T-cell (primary cell): ENCODE measurements around the gene DNAL4. TPM values are rescaled to one million over a fixed set of nuclear protein-coding genes. Genes with fewer than 3 reads are reported as not detected.
A peak's percentile ranks its signal among the peaks of the same experiment; 100 is the strongest.

Experiments
- ATAC-seq, 4 experiments: fragments of 200-7000 bp in 3 of 4; fragments of 150-1000 bp in 1 of 4; cut with Tn5 transposase; replicated peaks in 1 of 4; 1 replicate in 3 of 4; 2 replicates in 1 of 4; pipeline ENCODE4 v1.10.0; 2021; ENCODE audit warnings: moderate library complexity in 3 of 4, mild to moderate bottlenecking in 2 of 4, moderate number of reproducible peaks in 1 of 4
- CTCF ChIA-PET, 2 donors: fragments of 300-600 bp; sonication (Branson Sonifier 250); formaldehyde crosslinking; loops; one replicate each; lab custom pipeline; 2022; ENCODE audit warnings: antibody characterized with exemption in 2 of 2; lab: Charles Lee
- POLR2A ChIA-PET, 2 donors: fragments of 300-600 bp; sonication (Branson Sonifier 250); formaldehyde crosslinking; loops; one replicate each; lab custom pipeline; 2022; ENCODE audit warnings: antibody characterized with exemption in 2 of 2; lab: Charles Lee
- DNase-seq, 35 experiments: peaks; one replicate each; pipeline versions ENCODE4 v3.0.0 to v3.0.0-alpha.2; 2013 to 2023
- H3K27ac ChIP-seq: one replicate; pipeline ENCODE4 v1.5.1; 2013; ENCODE audit warnings: low read length
- H3K27me3 ChIP-seq, 2 experiments: replicated peaks in 1 of 2; 1 replicate in 1 of 2; 2 replicates in 1 of 2; pipeline versions ENCODE4 v1.6.1 to v1.7.0; 2013; ENCODE audit warnings: low read length in 1 of 2, mixed read lengths in 1 of 2; ENCODE audit not compliant: control insufficient read depth in 2 of 2, insufficient read depth in 2 of 2; ENCODE audit errors: extremely low read depth in 1 of 2
- H3K36me3 ChIP-seq, 2 donors: 1 replicate in 1 of 2; 2 replicates in 1 of 2; pipeline versions ENCODE4 v1.6.1 to v1.7.0; 2013; ENCODE audit warnings: low read length in 1 of 2; ENCODE audit not compliant: control insufficient read depth in 2 of 2, insufficient read depth in 1 of 2; ENCODE audit errors: extremely low read depth in 1 of 2
- H3K4me1 ChIP-seq, 2 experiments: 1 replicate in 1 of 2; 2 replicates in 1 of 2; pipeline versions ENCODE4 v1.6.1 to v1.7.0; 2013; ENCODE audit warnings: low read length in 2 of 2, mixed read lengths in 1 of 2; ENCODE audit not compliant: insufficient read depth in 2 of 2, control insufficient read depth in 1 of 2; ENCODE audit errors: extremely low read depth in 1 of 2
- H3K4me3 ChIP-seq, 2 donors: 1 replicate in 1 of 2; 2 replicates in 1 of 2; pipeline versions ENCODE4 v1.5.1 to v1.7.0; 2013; ENCODE audit warnings: mild to moderate bottlenecking in 2 of 2, low read length in 1 of 2, moderate library complexity in 1 of 2; ENCODE audit not compliant: control insufficient read depth in 1 of 2; ENCODE audit errors: extremely low read depth in 1 of 2
- H3K9me3 ChIP-seq: 2 replicates; pipeline ENCODE4 v1.7.0; 2013
- H3K27ac Mint-ChIP-seq, 2 donors: one replicate each; pipeline ENCODE4 v1.8.0; 2020 to 2021; ENCODE audit warnings: mild to moderate bottlenecking in 2 of 2, mixed read lengths in 2 of 2
- H3K27me3 Mint-ChIP-seq, 2 donors: one replicate each; pipeline ENCODE4 v1.8.0; 2021 to 2022; ENCODE audit warnings: mixed read lengths in 2 of 2
- H3K36me3 Mint-ChIP-seq: one replicate; pipeline ENCODE4 v1.8.0; 2021; ENCODE audit warnings: mixed read lengths
- H3K4me1 Mint-ChIP-seq, 3 donors: one replicate each; pipeline ENCODE4 v1.8.0; 2020 to 2022; ENCODE audit warnings: mixed read lengths in 3 of 3, mild to moderate bottlenecking in 1 of 3
- H3K4me3 Mint-ChIP-seq, 3 donors: one replicate each; pipeline ENCODE4 v1.8.0; 2020 to 2022; ENCODE audit warnings: mild to moderate bottlenecking in 3 of 3, mixed read lengths in 3 of 3, moderate library complexity in 3 of 3
- H3K9me3 Mint-ChIP-seq, 3 donors: one replicate each; pipeline ENCODE4 v1.8.0; 2020 to 2022; ENCODE audit warnings: mixed read lengths in 3 of 3
- WGBS: methylation state at CpG from one replicate; pipeline ENCODE4 v1.1.5; 2013; ENCODE audit warnings: missing lambda C conversion rate; ENCODE audit not compliant: insufficient coverage; 5-methylcytosine and 5-hydroxymethylcytosine counted together
- total RNA-seq, 35 experiments: library from RNA in 6 of 35; stranded (reverse) in 6 of 35; fragments of 120-200 nt in 1 of 35; gene quantifications; one replicate each; pipeline versions ENCODE4 v1.2.1 to v1.2.4 and lab custom pipeline; 2013 to 2026

DNAL4 gene
- total RNA-seq, 5 donors from 2014 or later (not counting 1 experiment from before 2014, with no cell fraction given): 5.4 to 13.0 (median 8.8) TPM

DNA sequence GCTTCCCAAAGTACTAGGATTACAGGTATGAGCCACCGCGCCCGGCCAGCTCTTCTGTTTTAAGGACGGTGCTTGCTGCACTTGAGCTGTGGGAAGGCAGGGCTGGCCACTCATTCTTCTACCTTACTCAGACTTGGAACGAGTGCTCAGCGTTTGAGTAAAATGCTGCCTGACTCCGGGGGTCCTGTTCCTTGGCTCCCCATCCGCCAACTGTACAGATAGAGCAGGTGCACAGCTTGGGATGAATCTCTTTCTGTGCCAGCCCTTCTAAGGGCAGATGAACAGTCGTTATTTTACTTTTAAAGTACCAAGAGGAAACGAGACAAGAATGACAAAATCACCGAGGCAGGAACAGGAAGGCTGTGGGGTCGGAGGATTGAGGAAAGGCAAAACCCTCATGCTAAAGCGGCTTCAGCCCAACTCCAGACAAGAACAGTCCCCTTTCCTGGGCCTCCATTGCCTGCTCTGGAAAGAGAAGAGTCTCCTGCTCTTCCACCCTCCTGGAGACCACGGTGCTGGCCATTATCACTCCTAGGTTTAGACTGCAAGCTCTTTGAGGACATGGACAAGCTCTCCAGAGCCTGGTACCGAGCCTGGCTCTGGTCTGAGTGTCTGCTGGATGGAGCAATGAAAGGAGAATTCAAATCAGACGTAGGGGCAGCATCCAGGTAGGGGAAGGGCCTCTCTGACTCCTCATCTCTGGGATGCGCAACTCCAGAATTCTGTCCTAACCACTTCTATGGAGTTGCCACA lies 37.1 kb downstream of the DNAL4 start:
- Histone ChIP-seq H3K36me3 (peaks cover 5 to 21% of the 10 kb centered on the region in 2 donors), H3K27me3 (no peaks in the 10 kb centered on the region), H3K4me3 (peak overlapping the region; percentile 55 to 70), H3K4me1 (peaks cover 32 to 72% of the 10 kb centered on the region in 2 experiments), H3K9me3 (no peaks in the 10 kb centered on the region), H3K27ac (peak overlapping the region; percentile 51)
- POLR2A ChIA-PET: interaction anchor here (0.6 to 0.7 kb wide), 3 partner anchors 54 to 1998 kb away, joined by 4 to 8 read pairs (median 8); partner anchors contain the start of gene APOBEC3G (in 1 of the 2)
- H3K9me3 Mint-ChIP-seq: no peaks in the 10 kb centered on the region
- CTCF ChIA-PET: interaction anchor here in 1 of 2 donors (0.5 to 0.8 kb wide), 3 partner anchors 26 to 387 kb away, joined by 3 to 4 read pairs (median 3); no protein-coding TSS in a partner anchor
- peaks cover 53 to 57% (median 55%) of the 10 kb centered on the region in 3 donors for H3K4me1 Mint-ChIP-seq
- no peak for ATAC-seq
- peaks cover 28% of the 10 kb centered on the region for H3K36me3 Mint-ChIP-seq
- peak overlapping the region; percentile 95 to 96 for H3K27ac Mint-ChIP-seq
- H3K4me3 Mint-ChIP-seq: peak overlapping the region; percentile 88 to 91 (median 90)
- WGBS: 4% methylated on average over 8 of the region's 17 CpGs
- no peaks in the 10 kb centered on the region for H3K27me3 Mint-ChIP-seq
- peak in 1 of 35 experiments; percentile 31 for DNase-seq

DNA sequence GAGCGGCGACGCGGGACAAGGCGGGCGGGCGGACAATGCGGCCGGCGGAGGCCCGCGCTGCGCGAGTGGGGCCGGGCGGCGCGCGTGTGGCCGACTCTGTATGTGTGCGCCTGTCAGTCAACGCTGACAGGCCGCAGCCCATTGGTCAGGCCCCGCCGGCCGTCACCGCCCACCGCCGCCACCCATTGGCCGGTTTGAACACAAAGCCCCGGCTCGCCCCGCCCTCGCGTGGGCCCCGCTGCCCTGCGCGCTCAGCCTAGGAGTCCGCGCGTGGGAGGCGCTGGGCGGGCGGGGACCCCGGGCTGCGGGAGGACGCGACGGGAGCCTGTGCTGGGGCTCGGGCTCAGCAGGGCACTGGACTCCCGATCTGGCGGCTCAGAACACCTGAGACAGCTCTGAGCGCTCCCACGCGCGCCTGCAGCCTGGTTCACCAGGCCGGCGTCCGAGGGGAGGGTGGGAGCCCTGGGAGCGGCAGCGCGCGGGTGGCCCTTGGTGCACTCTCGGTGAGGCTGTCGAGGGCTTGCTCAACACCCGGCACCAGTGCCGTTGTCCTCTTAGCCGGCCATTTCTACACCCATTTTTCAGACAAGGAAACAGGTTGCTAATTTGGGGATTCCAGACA lies 37.9 kb downstream of the DNAL4 start, which contains the start of gene SUN2:
SUN2 (minus strand) TSS at position 88 of the 622 bp plus-strand sequence. CDS start 3,370 bp downstream, outside the sequence.
- peaks cover 61 to 66% (median 63%) of the 10 kb centered on the region in 3 donors for H3K4me1 Mint-ChIP-seq
- H3K27me3 Mint-ChIP-seq: no peaks in the 10 kb centered on the region
- 0% methylated on average over 68 of the region's 68 CpGs for WGBS
- Histone ChIP-seq H3K36me3 (peaks cover 12 to 29% of the 10 kb centered on the region in 2 donors), H3K9me3 (no peaks in the 10 kb centered on the region), H3K4me1 (peaks cover 36 to 76% of the 10 kb centered on the region in 2 experiments), H3K27me3 (no peaks in the 10 kb centered on the region), H3K4me3 (peak within 1 kb of the TSS; percentile 78 to 89), H3K27ac (peak within 1 kb of the TSS; percentile 81)
- peak within 1 kb of the TSS; percentile 91 to 100 (median 99) for H3K4me3 Mint-ChIP-seq
- DNase-seq: peak; percentile 82 to 96 (median 90)
- peak within 1 kb of the TSS; percentile 100 for H3K27ac Mint-ChIP-seq
- POLR2A ChIA-PET: interaction anchor here in 1 of 2 donors (0.7 kb wide), 1 partner anchor 46 kb away, joined by 3 read pairs; no protein-coding TSS in a partner anchor
- H3K9me3 Mint-ChIP-seq: no peaks in the 10 kb centered on the region
- H3K36me3 Mint-ChIP-seq: peaks cover 36% of the 10 kb centered on the region
- peak; percentile 69 to 78 (median 74) for ATAC-seq
- CTCF ChIA-PET: interaction anchor here in 1 of 2 donors (0.5 to 0.9 kb wide), 3 partner anchors 9 to 387 kb away, joined by 3 to 4 read pairs (median 3); no protein-coding TSS in a partner anchor

- peak; percentile 2 to 7 (median 4) for ATAC-seq
- ChIA-PET POLR2A (interaction anchor here in 1 of 2 donors (0.6 kb wide), 1 partner anchor 33 kb away, joined by 7 read pairs; no protein-coding TSS in a partner anchor), CTCF (interaction anchor here (0.5 to 0.9 kb wide), 3 partner anchors 8 to 185 kb away, joined by 3 read pairs; no protein-coding TSS in a partner anchor)
- Mint-ChIP-seq H3K4me3 (peak overlapping the region; percentile 91 to 100 (median 99)), H3K36me3 (peaks cover 40% of the 10 kb centered on the region), H3K27me3 (no peaks in the 10 kb centered on the region), H3K27ac (peak overlapping the region; percentile 100), H3K4me1 (peaks cover 66 to 69% (median 68%) of the 10 kb centered on the region in 3 donors), H3K9me3 (no peaks in the 10 kb centered on the region)
- Histone ChIP-seq H3K4me3 (peak overlapping the region; percentile 78 to 89), H3K36me3 (peaks cover 15 to 36% of the 10 kb centered on the region in 2 donors), H3K27me3 (no peaks in the 10 kb centered on the region), H3K4me1 (peaks cover 40 to 77% of the 10 kb centered on the region in 2 experiments), H3K27ac (peak overlapping the region; percentile 59), H3K9me3 (no peaks in the 10 kb centered on the region)
- peak in 32 of 35 experiments; percentile 17 to 66 (median 36) for DNase-seq
- under 1% methylated on average over 69 of the region's 74 CpGs for WGBS
Measured at GRCh38 chr22:38755155-38755910, 38.6 kb downstream of the DNAL4 start.

GRCh38 chr22:38754751-38755154 lies 39.2 kb downstream of the DNAL4 start:
- H3K27me3 ChIP-seq: no peaks in the 10 kb centered on the region
- peak in 9 of 35 experiments; percentile 23 to 55 (median 34) for DNase-seq
- Mint-ChIP-seq H3K27me3 (no peaks in the 10 kb centered on the region), H3K9me3 (no peaks in the 10 kb centered on the region), H3K27ac (peak overlapping the region; percentile 100), H3K4me3 (peak overlapping the region; percentile 91 to 100 (median 99)), H3K36me3 (peaks cover 46% of the 10 kb centered on the region), H3K4me1 (peaks cover 69 to 75% (median 71%) of the 10 kb centered on the region in 3 donors)
- ChIA-PET CTCF (interaction anchor here (0.5 to 0.6 kb wide), 3 partner anchors 13 to 184 kb away, joined by 3 to 5 read pairs (median 3); no protein-coding TSS in a partner anchor), POLR2A (interaction anchor here (0.6 to 1.0 kb wide), 2 partner anchors 19 to 33 kb away, joined by 3 to 7 read pairs; no protein-coding TSS in a partner anchor)
- H3K36me3 ChIP-seq: peaks cover 15 to 41% of the 10 kb centered on the region in 2 donors
- no peaks in the 10 kb centered on the region for H3K9me3 ChIP-seq
- H3K4me3 ChIP-seq: peak overlapping the region; percentile 78 to 89
- 0% methylated on average over 8 of the region's 12 CpGs for WGBS
- H3K27ac ChIP-seq: peak overlapping the region; percentile 81
- H3K4me1 ChIP-seq: peaks cover 40 to 82% of the 10 kb centered on the region in 2 experiments
- no peak for ATAC-seq

DNA sequence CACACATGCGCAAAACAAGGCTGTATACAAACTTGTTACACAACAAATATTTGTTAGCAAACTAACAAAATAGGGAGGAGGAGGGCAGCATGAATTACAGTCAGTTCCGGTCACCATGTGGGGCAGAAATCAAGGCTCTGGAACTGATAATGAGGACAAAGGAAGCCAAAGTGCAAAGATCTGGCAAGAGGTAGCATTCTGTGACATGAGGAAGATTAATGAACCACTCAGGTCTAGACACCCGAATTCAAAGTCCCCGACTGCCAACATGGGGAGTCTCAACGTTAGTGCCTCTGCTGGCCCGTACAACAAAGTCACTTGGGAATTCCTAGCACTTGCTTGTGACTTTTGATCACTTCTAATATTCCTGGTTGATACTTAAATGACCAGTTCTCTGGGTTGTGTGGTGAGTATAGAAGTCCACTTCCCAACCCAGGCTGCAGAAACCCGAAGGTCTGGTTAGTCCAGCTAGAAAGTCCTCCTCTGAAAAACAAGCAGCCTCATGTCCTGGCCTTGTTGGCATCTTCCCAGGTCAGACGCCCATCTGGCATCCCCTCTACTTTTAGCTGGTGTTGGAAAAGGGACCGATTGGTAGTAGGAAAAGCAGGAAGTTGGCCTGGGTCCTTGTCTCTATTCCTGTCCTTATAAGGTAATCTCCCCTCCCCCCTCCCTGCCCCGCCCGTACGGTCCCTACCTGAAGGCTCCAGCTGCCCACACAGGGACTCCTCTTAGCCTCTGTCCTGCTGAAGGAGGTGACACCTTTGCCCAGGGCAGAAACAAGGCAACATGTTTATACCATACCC lies 39.8 kb downstream of the DNAL4 start:
- peaks cover 19 to 48% of the 10 kb centered on the region in 2 donors for H3K36me3 ChIP-seq
- Mint-ChIP-seq H3K36me3 (peaks cover 52% of the 10 kb centered on the region), H3K4me3 (peak overlapping the region; percentile 91 to 100 (median 99)), H3K9me3 (no peaks in the 10 kb centered on the region), H3K27me3 (no peaks in the 10 kb centered on the region), H3K27ac (peak overlapping the region; percentile 100), H3K4me1 (peaks cover 72 to 75% (median 74%) of the 10 kb centered on the region in 3 donors)
- H3K27ac ChIP-seq: peak overlapping the region; percentile 81
- 0% methylated on average over 3 of the region's 12 CpGs for WGBS
- DNase-seq (peak in 3 of 35 experiments; percentile 37 to 56 (median 40)), ATAC-seq (no peak)
- POLR2A ChIA-PET: interaction anchor here in 1 of 2 donors (1.0 kb wide), 1 partner anchor 19 kb away, joined by 3 read pairs; no protein-coding TSS in a partner anchor
- no peaks in the 10 kb centered on the region for H3K27me3 ChIP-seq
- H3K9me3 ChIP-seq: no peaks in the 10 kb centered on the region
- H3K4me1 ChIP-seq: peaks cover 40 to 82% of the 10 kb centered on the region in 2 experiments
- CTCF ChIA-PET: interaction anchor here in 1 of 2 donors (0.6 kb wide), 1 partner anchor 41 kb away, joined by 5 read pairs; no protein-coding TSS in a partner anchor
- H3K4me3 ChIP-seq: peak overlapping the region; percentile 78 to 89
